Measurements from ENCODE around the gene LDAF1. TPM values are rescaled to one million over a fixed set of nuclear protein-coding genes. Genes with fewer than 3 reads are reported as not detected.

The LDAF1 gene
- total RNA-seq, 2 experiments from 2014 or later: 10.7 to 12.3 TPM

DNA sequence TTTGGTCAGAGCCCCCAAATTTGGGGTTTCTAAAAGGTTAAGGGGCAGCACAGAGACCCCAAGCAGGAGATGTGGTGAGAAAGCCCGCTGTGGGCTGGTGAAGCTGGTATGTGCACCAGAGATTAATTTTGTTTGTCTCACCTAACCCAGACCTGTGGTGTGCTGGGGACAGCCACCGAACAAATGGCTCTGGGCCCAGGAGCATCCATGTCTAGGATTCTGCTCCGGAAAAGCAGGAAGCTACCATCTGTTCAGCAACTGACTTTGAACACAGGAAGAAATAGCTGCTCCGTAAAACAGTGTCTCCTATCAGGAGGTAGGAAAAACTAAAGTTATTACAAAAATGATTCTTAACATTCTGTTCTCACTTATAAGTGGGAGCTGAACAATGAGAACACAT lies 55.6 kb downstream of the LDAF1 start:
- H3K27ac Mint-ChIP-seq: no peak overlapping the region
- no peak overlapping the region for H3K4me3 Mint-ChIP-seq
- no peaks in the 10 kb centered on the region for H3K4me1 Mint-ChIP-seq
- POLR2A ChIA-PET: no interaction called here
- DNase-seq (no peak), ATAC-seq (ENCODE audit: low read depth) (no peak)
- no peaks in the 10 kb centered on the region for H3K36me3 Mint-ChIP-seq
- H3K27me3 Mint-ChIP-seq: peaks cover 42% of the 10 kb centered on the region
- H3K9me3 Mint-ChIP-seq: no peaks in the 10 kb centered on the region

DNA sequence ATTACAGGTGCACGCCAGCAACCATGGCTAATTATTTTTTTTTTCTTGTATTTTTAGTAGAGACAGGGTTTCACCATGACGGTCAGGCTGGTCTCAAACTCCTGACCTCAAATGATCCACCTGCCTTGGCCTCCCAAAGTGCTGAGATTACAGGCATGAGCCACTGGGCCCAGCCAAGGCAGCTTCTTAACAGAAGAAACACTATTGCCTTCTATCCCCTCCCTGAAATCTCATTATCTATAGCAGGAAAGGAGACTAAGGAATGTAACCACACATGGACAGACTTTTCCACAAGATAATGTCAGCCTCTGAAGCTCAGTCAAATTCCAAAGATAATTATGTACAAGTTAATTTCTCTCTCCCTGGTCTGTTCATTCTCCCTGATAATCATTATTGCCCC lies 58.6 kb downstream of the LDAF1 start:
- no peak overlapping the region for H3K27ac Mint-ChIP-seq
- no peaks in the 10 kb centered on the region for H3K9me3 Mint-ChIP-seq
- no peaks in the 10 kb centered on the region for H3K36me3 Mint-ChIP-seq
- no peak for DNase-seq
- no peak for ATAC-seq (ENCODE audit: low read depth)
- H3K4me3 Mint-ChIP-seq: no peak overlapping the region
- no peaks in the 10 kb centered on the region for H3K4me1 Mint-ChIP-seq
- POLR2A ChIA-PET: no interaction called here
- H3K27me3 Mint-ChIP-seq: peaks cover 51% of the 10 kb centered on the region

DNA sequence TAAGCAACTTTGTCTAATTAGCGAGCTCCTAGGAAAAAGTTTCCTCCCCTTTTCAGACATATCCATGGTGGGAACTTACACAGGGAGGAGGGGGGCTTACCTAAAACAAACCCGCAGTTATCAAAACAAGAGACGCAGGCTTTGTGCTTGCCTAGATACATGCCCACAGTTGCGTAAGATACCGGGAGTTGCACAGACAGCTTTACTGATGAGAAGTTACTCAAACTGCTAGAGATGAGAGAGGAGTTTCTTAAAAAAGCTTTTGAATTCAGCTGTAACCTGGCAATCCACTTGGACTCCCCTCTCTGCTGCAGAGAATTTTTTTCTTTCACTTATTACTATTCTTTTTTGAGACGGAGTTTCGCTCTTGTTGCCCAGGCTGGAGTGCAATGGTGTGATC lies 59.7 kb downstream of the LDAF1 start:
- H3K27me3 Mint-ChIP-seq: peaks cover 53% of the 10 kb centered on the region
- H3K9me3 Mint-ChIP-seq: no peaks in the 10 kb centered on the region
- ATAC-seq (ENCODE audit: low read depth) (no peak), DNase-seq (no peak)
- no peaks in the 10 kb centered on the region for H3K36me3 Mint-ChIP-seq
- H3K4me1 Mint-ChIP-seq: peaks cover 3% of the 10 kb centered on the region
- H3K4me3 Mint-ChIP-seq: no peak overlapping the region
- no peak overlapping the region for H3K27ac Mint-ChIP-seq
- POLR2A ChIA-PET: no interaction called here

DNA sequence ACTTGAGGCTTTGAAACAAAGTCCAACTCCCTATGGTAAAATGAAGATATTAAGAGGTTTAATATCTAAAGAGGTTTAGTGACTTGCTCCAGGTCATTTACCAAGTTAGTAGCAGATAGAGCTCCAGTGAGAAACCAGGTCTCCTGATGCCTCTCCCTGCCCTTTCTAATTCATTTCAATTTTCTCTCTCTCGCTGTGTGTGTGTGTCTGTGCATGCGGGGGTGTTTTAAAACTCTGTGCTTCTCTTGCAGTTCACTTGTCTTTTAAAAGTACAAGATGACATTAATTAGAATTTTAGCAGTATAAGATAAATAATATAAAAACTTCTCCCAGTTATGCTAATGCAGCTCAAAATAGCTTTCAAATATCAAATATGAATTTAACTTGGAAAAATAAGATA lies 61.1 kb downstream of the LDAF1 start:
- Mint-ChIP-seq H3K9me3 (no peaks in the 10 kb centered on the region), H3K27me3 (peaks cover 49% of the 10 kb centered on the region), H3K27ac (no peak overlapping the region), H3K36me3 (no peaks in the 10 kb centered on the region), H3K4me1 (peaks cover 6% of the 10 kb centered on the region), H3K4me3 (no peak overlapping the region)
- no peak for ATAC-seq (ENCODE audit: low read depth)
- DNase-seq: no peak
- POLR2A ChIA-PET: no interaction called here

DNA sequence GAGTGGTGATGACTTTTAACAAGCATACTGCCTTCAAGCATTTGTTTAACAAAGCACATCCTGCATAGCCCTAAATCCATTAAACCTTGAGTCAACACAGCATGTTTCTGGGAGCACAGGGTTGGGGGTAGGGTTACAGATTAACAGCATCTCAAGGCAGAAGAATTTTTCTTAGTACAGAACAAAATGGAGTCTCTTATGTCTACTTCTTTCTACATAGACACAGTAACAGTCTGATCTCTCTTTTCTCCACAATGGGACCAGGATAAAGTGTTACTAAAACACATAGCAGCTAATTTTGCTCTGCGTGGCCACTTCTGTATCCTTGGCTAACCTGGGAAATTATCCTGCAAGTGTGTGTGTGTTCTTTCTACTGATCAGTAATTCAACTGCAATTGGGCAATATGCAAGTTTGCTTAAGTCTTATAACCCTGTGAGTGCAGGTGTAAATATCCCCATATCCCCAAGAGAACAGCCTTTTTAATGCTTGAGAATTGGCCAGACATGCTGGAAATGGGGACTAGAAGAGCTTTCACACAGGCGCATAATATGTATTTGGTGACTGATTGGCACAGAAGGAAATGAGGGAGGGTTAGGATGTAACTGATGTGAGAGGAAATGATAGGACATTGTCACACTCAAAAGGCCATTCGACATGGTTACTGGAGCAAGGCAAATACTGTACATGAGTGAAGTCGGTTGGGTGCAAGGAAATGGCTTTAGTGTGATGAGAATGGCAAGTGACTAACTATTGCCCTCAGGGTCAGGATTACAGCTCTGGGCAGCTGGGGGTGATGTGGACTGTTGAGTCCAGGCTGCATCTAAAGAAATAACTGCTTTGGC lies 64.2 kb downstream of the LDAF1 start:
- Mint-ChIP-seq H3K4me3 (no peak overlapping the region), H3K27ac (no peak overlapping the region), H3K9me3 (no peaks in the 10 kb centered on the region), H3K27me3 (peaks cover 57% of the 10 kb centered on the region), H3K4me1 (peaks cover 16% of the 10 kb centered on the region), H3K36me3 (no peaks in the 10 kb centered on the region)
- DNase-seq: no peak
- POLR2A ChIA-PET: no interaction called here
- ATAC-seq (ENCODE audit: low read depth): no peak

DNA sequence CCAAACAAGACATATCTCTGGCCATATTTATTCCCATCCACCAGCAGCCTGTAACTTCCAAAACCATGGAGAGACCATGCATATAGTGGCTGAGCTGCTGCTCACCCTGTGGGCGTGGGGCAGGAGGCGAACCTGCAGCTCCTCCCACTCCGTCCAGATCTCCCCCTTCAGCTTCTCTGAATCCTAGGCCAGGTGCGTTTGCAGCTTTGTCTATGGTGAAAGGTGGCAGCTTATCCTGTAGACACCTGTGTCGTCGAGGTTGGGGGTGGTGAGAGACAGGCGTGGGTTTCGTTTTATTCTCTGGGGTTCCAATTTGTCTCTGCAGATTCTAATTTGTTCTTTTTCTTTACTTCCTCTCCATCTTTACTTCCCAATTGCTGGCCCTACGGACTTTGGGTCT lies 65.3 kb downstream of the LDAF1 start:
- peaks cover 62% of the 10 kb centered on the region for H3K27me3 Mint-ChIP-seq

DNA sequence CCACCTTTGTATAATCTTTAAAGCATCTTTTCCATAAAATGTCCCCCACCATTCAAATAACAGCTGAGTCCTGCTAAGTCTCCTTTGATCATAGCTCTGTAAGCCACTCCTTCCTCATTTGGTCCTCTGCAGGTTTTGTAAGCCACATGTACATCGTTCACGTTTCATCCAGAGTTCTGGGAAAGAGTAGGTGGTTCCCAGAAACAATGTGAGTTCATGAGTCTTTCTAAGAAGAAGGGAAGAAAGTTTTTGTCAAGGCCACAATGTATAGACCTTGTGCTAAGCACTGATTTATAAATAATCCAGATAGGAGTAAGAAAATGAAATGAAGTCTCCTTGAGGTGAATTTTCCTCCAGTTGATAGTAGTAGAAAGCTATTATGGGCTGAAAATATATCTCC lies 66.3 kb downstream of the LDAF1 start:
- DNase-seq (no peak), ATAC-seq (ENCODE audit: low read depth) (peak; percentile 74)
- POLR2A ChIA-PET: no interaction called here
- peaks cover 70% of the 10 kb centered on the region for H3K27me3 Mint-ChIP-seq
- no peak overlapping the region for H3K4me3 Mint-ChIP-seq
- H3K9me3 Mint-ChIP-seq: no peaks in the 10 kb centered on the region
- H3K36me3 Mint-ChIP-seq: no peaks in the 10 kb centered on the region
- H3K27ac Mint-ChIP-seq: peak overlapping the region; percentile 47
- peaks cover 18% of the 10 kb centered on the region for H3K4me1 Mint-ChIP-seq

More for the DNA sequence above, 65.3 kb downstream of the LDAF1 start:
- Mint-ChIP-seq H3K9me3 (no peaks in the 10 kb centered on the region), H3K4me1 (peaks cover 18% of the 10 kb centered on the region), H3K36me3 (no peaks in the 10 kb centered on the region), H3K4me3 (no peak overlapping the region), H3K27ac (no peak overlapping the region)
- DNase-seq (no peak), ATAC-seq (ENCODE audit: low read depth) (no peak)
- POLR2A ChIA-PET: no interaction called here

DNA sequence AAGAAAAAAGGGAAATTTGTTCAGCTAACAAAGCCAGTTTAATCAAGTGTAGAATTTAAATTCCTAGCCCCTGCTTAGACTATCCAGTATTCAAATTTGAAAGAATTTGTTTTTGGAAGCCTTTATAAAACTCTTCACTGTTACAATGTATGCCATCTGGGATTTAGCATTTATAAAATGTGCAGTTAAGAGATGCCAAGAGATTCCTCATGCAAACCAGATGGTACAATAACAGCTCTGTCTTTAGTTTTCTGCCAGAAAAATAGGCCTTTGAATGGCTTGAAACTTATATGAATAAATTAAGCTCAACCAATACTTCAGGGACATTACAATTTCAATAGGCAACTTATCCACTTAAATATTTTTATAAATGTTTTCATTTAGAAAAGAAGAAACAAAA lies 68.3 kb downstream of the LDAF1 start:
- POLR2A ChIA-PET: no interaction called here
- DNase-seq: no peak
- H3K27ac Mint-ChIP-seq: no peak overlapping the region
- peaks cover 69% of the 10 kb centered on the region for H3K27me3 Mint-ChIP-seq
- H3K36me3 Mint-ChIP-seq: no peaks in the 10 kb centered on the region
- H3K4me1 Mint-ChIP-seq: peaks cover 18% of the 10 kb centered on the region
- no peak overlapping the region for H3K4me3 Mint-ChIP-seq
- no peaks in the 10 kb centered on the region for H3K9me3 Mint-ChIP-seq
- ATAC-seq (ENCODE audit: low read depth): no peak

DNA sequence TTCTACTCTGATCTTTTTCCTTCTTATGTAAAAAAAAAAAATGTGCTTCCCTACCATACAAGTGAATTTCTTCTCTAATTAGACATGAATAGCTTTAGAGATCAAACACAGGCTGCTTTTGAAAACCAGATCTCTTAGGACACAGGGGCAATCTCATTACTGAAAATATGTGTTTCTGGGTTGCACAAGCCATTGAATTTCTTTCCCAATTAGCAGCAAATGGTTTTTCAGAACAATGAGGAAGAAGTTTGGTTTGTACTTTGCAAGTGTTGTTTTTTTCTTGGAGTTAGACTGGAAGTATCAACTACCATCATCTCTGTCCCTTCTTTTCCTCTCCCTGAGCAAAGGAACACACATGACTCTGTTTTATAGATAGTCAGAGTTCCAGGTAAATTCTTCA lies 69.4 kb downstream of the LDAF1 start:
- no peak for DNase-seq
- Mint-ChIP-seq H3K9me3 (no peaks in the 10 kb centered on the region), H3K4me3 (no peak overlapping the region), H3K27ac (no peak overlapping the region), H3K36me3 (no peaks in the 10 kb centered on the region), H3K4me1 (peaks cover 17% of the 10 kb centered on the region), H3K27me3 (peaks cover 66% of the 10 kb centered on the region)
- POLR2A ChIA-PET: no interaction called here
- ATAC-seq (ENCODE audit: low read depth): no peak

DNA sequence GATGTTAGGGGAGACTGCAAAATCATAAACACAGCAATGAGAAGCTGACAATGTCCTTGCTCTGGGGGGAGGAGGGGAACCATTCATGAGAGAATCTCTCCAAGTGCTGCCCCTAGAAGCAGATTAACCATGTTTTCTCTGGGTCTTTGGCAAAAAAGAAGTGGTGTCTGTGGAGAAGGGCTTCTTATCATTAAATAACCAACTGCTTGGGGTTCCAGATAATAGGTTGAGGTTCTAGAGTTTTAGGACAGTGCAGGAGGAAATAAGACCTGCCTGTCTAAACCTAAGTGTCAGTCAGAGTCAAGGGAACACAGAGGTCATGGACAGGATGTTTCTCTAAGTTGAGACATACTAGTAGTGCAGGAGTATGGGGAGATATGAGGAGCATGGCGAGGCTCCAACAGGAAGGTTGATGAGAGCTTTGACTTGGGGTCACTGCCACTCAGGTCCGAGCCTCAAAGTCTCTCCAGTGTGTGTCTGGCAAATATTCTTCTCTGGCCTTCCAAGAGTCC lies 69.9 kb downstream of the LDAF1 start:
- Mint-ChIP-seq H3K4me1 (peaks cover 14% of the 10 kb centered on the region), H3K36me3 (no peaks in the 10 kb centered on the region), H3K4me3 (no peak overlapping the region), H3K9me3 (no peaks in the 10 kb centered on the region), H3K27ac (no peak overlapping the region), H3K27me3 (peaks cover 71% of the 10 kb centered on the region)
- DNase-seq (no peak), ATAC-seq (ENCODE audit: low read depth) (no peak)
- POLR2A ChIA-PET: no interaction called here

Other genes with a start within 250 kb of the LDAF1 start
- not detected for gene DNAH3, start 7.8 kb upstream of the LDAF1 start, total RNA-seq
- not detected for gene ZP2, start 52.9 kb downstream of the LDAF1 start, total RNA-seq
- gene ANKS4B, start 75.0 kb downstream of the LDAF1 start, total RNA-seq: not detected
- gene CRYM, start 119.6 kb downstream of the LDAF1 start, total RNA-seq: not detected